Measurements from ENCODE around the gene NRTN. TPM values are rescaled to one million over a fixed set of nuclear protein-coding genes. Genes with fewer than 3 reads are reported as not detected.

Gene NRTN
- total RNA-seq, 2 donors from 2014 or later: 5.8 to 6.4 TPM

DNA sequence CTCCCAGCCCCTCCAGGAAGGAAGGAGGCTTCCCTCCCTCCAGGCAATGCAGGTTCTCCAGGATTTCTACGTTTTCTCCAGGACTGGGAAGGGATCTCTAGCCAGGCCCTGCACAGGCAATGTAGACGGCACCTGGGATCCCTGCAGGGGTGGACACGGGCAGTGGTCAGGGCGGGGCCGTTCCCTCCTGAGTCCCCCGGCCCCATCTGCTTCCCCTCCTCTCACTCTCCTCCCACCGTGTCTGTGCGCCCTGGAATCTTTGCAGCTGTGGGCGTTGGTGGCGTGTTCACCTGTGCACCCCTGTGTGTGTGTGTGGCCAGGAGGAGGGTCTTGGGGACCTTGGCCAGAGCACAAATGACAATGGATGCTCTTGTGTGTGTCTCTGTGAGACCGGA lies 10.0 kb downstream of the NRTN start:
- Mint-ChIP-seq H3K4me3 (no peak overlapping the region), H3K9me3 (no peaks in the 10 kb centered on the region), H3K36me3 (ENCODE audit: low read depth) (no peaks in the 10 kb centered on the region), H3K4me1 (no peaks in the 10 kb centered on the region), H3K27me3 (ENCODE audit: insufficient read depth) (peaks cover 12% of the 10 kb centered on the region), H3K27ac (no peak overlapping the region)
- no peaks in the 10 kb centered on the region for H3K9me3 ChIP-seq (ENCODE audit: control insufficient read depth, low read length)
- H3K4me3 ChIP-seq (ENCODE audit: low read length): no peak overlapping the region
- no peak overlapping the region for H3K27ac ChIP-seq (ENCODE audit: low read depth, low read length)
- WGBS, 2 experiments (ENCODE audit: insufficient coverage in 1 of 2, insufficient read length in 1 of 2): 83 to 88% methylated on average over 2 to 11 of the region's 11 CpGs
- no peaks in the 10 kb centered on the region for H3K36me3 ChIP-seq (ENCODE audit: control insufficient read depth, insufficient read depth, low read length)
- H3K9ac ChIP-seq (ENCODE audit: extremely low read depth, low read length, poor library complexity, severe bottlenecking): no peak overlapping the region
- TF ChIP-seq, protein P1, sequence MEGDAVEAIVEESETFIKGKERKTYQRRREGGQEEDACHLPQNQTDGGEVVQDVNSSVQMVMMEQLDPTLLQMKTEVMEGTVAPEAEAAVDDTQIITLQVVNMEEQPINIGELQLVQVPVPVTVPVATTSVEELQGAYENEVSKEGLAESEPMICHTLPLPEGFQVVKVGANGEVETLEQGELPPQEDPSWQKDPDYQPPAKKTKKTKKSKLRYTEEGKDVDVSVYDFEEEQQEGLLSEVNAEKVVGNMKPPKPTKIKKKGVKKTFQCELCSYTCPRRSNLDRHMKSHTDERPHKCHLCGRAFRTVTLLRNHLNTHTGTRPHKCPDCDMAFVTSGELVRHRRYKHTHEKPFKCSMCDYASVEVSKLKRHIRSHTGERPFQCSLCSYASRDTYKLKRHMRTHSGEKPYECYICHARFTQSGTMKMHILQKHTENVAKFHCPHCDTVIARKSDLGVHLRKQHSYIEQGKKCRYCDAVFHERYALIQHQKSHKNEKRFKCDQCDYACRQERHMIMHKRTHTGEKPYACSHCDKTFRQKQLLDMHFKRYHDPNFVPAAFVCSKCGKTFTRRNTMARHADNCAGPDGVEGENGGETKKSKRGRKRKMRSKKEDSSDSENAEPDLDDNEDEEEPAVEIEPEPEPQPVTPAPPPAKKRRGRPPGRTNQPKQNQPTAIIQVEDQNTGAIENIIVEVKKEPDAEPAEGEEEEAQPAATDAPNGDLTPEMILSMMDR (conservative IDR thresholded peaks at IDR 0.05): no peak
- no peaks in the 10 kb centered on the region for H3K4me1 ChIP-seq (ENCODE audit: control insufficient read depth, insufficient read depth, low read length)
- DNase-seq: no peak
- no peaks in the 10 kb centered on the region for H3K27me3 ChIP-seq (ENCODE audit: control insufficient read depth, insufficient read depth, low read length, poor library complexity, severe bottlenecking)

DNA sequence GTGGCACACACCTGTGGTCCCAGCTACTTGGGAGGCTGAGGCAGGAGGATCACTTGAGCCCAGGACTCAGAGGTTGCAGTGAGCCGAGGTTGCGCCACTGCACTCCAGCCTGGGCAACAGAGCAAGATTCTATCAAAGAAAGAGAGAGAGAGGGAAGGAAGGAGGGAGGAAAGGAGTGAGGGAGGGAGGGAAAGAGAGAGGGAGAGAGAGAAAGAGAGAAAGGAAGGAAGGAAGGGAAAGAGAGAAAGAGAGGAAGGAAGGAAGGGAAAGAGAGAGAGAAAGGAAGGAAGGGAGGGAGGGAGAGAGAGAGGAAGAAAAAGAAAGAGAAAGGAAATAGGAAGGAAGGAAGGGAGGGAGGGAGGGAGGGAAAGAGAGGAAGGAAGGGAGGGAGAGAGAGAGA lies 12.4 kb downstream of the NRTN start:
- no peak overlapping the region for H3K27ac ChIP-seq (ENCODE audit: low read depth, low read length)
- H3K9me3 Mint-ChIP-seq: peaks cover 2% of the 10 kb centered on the region
- H3K27ac Mint-ChIP-seq: no peak overlapping the region
- H3K4me3 ChIP-seq (ENCODE audit: low read length): no peak overlapping the region
- no peaks in the 10 kb centered on the region for H3K27me3 ChIP-seq (ENCODE audit: control insufficient read depth, insufficient read depth, low read length, poor library complexity, severe bottlenecking)
- TF ChIP-seq, protein P1 (conservative IDR thresholded peaks at IDR 0.05): no peak
- WGBS, 2 experiments (ENCODE audit: insufficient coverage in 1 of 2, insufficient read length in 1 of 2): 95 to 100% methylated on average over 2 of the region's 2 CpGs
- H3K27me3 Mint-ChIP-seq (ENCODE audit: insufficient read depth): peaks cover 12% of the 10 kb centered on the region
- H3K9me3 ChIP-seq (ENCODE audit: control insufficient read depth, low read length): no peaks in the 10 kb centered on the region
- H3K36me3 ChIP-seq (ENCODE audit: control insufficient read depth, insufficient read depth, low read length): no peaks in the 10 kb centered on the region
- no peak for DNase-seq
- H3K4me1 ChIP-seq (ENCODE audit: control insufficient read depth, insufficient read depth, low read length): no peaks in the 10 kb centered on the region
- H3K4me1 Mint-ChIP-seq: no peaks in the 10 kb centered on the region
- H3K4me3 Mint-ChIP-seq: no peak overlapping the region
- H3K9ac ChIP-seq (ENCODE audit: extremely low read depth, low read length, poor library complexity, severe bottlenecking): no peak overlapping the region
- H3K36me3 Mint-ChIP-seq (ENCODE audit: low read depth): peaks cover 2% of the 10 kb centered on the region

DNA sequence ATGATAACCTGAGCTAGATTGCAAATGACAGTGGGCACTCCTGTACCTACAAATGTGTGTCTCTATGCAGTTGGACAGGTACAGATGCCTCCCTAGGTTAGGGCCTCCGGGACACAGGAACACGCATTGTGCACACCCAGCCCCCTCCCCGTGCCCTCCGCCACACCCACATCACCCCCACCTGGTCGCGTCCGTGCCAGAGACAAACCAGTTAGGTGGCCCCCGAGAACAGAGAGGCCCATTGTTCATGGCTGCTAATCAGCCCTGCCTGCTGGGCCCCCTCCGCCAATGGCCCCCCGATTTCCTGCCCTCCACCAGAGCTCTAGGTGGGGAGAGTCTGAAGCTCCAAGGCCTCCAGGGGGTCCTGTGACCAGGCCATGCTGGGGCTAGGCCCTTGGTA lies 13.7 kb downstream of the NRTN start:
- Mint-ChIP-seq H3K9me3 (peaks cover 2% of the 10 kb centered on the region), H3K27ac (no peak overlapping the region)

More for the DNA sequence above, 13.7 kb downstream of the NRTN start:
- H3K4me3 Mint-ChIP-seq: no peak overlapping the region
- DNase-seq: no peak
- no peaks in the 10 kb centered on the region for H3K27me3 ChIP-seq (ENCODE audit: control insufficient read depth, insufficient read depth, low read length, poor library complexity, severe bottlenecking)
- H3K4me1 ChIP-seq (ENCODE audit: control insufficient read depth, insufficient read depth, low read length): no peaks in the 10 kb centered on the region
- H3K9ac ChIP-seq (ENCODE audit: extremely low read depth, low read length, poor library complexity, severe bottlenecking): no peak overlapping the region
- peaks cover 12% of the 10 kb centered on the region for H3K27me3 Mint-ChIP-seq (ENCODE audit: insufficient read depth)
- no peaks in the 10 kb centered on the region for H3K4me1 Mint-ChIP-seq
- H3K4me3 ChIP-seq (ENCODE audit: low read length): no peak overlapping the region
- WGBS, 2 experiments (ENCODE audit: insufficient coverage in 1 of 2, insufficient read length in 1 of 2): 97 to 100% methylated on average over 1 to 10 of the region's 10 CpGs
- TF ChIP-seq, protein P1 (conservative IDR thresholded peaks at IDR 0.05): no peak
- H3K27ac ChIP-seq (ENCODE audit: low read depth, low read length): no peak overlapping the region
- H3K36me3 ChIP-seq (ENCODE audit: control insufficient read depth, insufficient read depth, low read length): no peaks in the 10 kb centered on the region
- no peaks in the 10 kb centered on the region for H3K9me3 ChIP-seq (ENCODE audit: control insufficient read depth, low read length)
- peaks cover 2% of the 10 kb centered on the region for H3K36me3 Mint-ChIP-seq (ENCODE audit: low read depth)

All from endodermal cell (in vitro differentiated cells).